Vagina (tissue), 2 donors: ENCODE measurements around the gene LATS1. TPM values are rescaled to one million over a fixed set of nuclear protein-coding genes. Genes with fewer than 3 reads are reported as not detected.
A peak's percentile ranks its signal among the peaks of the same experiment; 100 is the strongest.

Experiments
- DNase-seq, 2 donors: peaks; one replicate each; pipeline ENCODE4 v3.0.0-alpha.2; 2017; ENCODE audit errors: extremely low spot score in 2 of 2
- H3K27ac ChIP-seq: fragments of 200-600 bp; sonication (generic); one replicate; pipeline ENCODE4 v1.5.1; 2019
- H3K27me3 ChIP-seq: fragments of 200-600 bp; sonication (generic); one replicate; pipeline ENCODE4 v1.5.1; 2019
- H3K36me3 ChIP-seq, 2 donors: fragments of 200-600 bp; sonication (generic); one replicate each; pipeline ENCODE4 v1.5.1; 2017 to 2019
- H3K4me1 ChIP-seq: fragments of 200-600 bp; sonication (generic); one replicate; pipeline ENCODE4 v1.5.1; 2019
- H3K4me3 ChIP-seq, 2 donors: fragments of 200-600 bp; sonication (generic); 1 replicate in 1 of 2; 2 replicates in 1 of 2; pipeline ENCODE4 v1.5.1; 2016 to 2019
- H3K9me3 ChIP-seq: fragments of 200-600 bp; sonication (generic); one replicate; pipeline ENCODE4 v1.5.1; 2019
- POLR2A ChIP-seq, 2 donors: fragments of 450-650 bp; IDR thresholded peaks; one replicate each; pipeline ENCODE4 v1.6.1; 2017; ENCODE audit warnings: antibody characterized with exemption in 2 of 2, mild to moderate bottlenecking in 2 of 2, moderate library complexity in 2 of 2
- POLR2AphosphoS5 ChIP-seq, 2 donors: sonication (generic); formaldehyde crosslinking; IDR thresholded peaks; one replicate each; pipeline ENCODE4 v1.9.0; 2017; ENCODE audit warnings: antibody characterized with exemption in 2 of 2, mild to moderate bottlenecking in 2 of 2, low read depth in 1 of 2; ENCODE audit not compliant: insufficient read depth in 1 of 2
- intact Hi-C: fragments of 100-400 bp; cut with DNase I; formaldehyde crosslinking; loops from one replicate; pipeline ENCODE4 v1.15.1; 2023
- total RNA-seq: library from RNA; depleted of rRNA; stranded (reverse); fragments of >200 nt; gene quantifications from one replicate; pipeline ENCODE4 v1.2.3, GENCODE V29; 2016
- TF ChIP-seq, protein P1 (sequence below), 3 experiments: fragments of 450-650 bp in 2 of 3; fragments of 200-600 bp in 1 of 3; sonication (generic) in 1 of 3; IDR thresholded peaks; one replicate each; pipeline ENCODE4 v1.5.1; 2017 to 2019; ENCODE audit warnings: antibody characterized with exemption in 3 of 3, mild to moderate bottlenecking in 2 of 3, moderate library complexity in 2 of 3

LATS1 gene
- total RNA-seq, 1 donor from 2014 or later = 28.0 TPM

DNA sequence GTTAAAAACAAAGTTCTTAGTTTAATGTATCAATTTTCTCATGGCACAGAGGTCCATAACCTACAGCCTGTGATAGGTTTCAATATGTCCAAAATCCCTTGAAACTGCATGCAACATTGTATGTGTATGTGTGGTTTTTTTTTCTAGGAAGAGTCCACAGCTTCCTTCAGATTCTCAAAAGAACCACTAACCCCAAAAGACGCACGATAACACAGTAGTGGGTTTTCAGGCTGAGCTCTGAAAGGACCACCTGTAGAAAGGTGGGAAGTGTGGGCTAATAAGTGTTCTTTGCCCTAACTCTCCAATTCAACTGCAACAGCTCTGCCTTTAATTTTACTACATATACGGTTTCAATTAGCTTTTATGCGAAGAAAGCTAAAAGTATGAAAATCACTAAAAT, 57.9 kb downstream of the LATS1 start:
- no peaks in the 10 kb centered on the region for H3K27me3 ChIP-seq
- no peaks in the 10 kb centered on the region for H3K4me1 ChIP-seq
- H3K9me3 ChIP-seq = no peaks in the 10 kb centered on the region
- no peak overlapping the region for H3K27ac ChIP-seq
- peaks cover 0 to 45% of the 10 kb centered on the region in 2 donors for H3K36me3 ChIP-seq
- no peak for DNase-seq
- TF ChIP-seq POLR2AphosphoS5 (IDR thresholded peaks at IDR 0.05; ENCODE audit: insufficient read depth in 1 of 2, low read depth in 1 of 2) = no peak
- TF ChIP-seq, protein P1, sequence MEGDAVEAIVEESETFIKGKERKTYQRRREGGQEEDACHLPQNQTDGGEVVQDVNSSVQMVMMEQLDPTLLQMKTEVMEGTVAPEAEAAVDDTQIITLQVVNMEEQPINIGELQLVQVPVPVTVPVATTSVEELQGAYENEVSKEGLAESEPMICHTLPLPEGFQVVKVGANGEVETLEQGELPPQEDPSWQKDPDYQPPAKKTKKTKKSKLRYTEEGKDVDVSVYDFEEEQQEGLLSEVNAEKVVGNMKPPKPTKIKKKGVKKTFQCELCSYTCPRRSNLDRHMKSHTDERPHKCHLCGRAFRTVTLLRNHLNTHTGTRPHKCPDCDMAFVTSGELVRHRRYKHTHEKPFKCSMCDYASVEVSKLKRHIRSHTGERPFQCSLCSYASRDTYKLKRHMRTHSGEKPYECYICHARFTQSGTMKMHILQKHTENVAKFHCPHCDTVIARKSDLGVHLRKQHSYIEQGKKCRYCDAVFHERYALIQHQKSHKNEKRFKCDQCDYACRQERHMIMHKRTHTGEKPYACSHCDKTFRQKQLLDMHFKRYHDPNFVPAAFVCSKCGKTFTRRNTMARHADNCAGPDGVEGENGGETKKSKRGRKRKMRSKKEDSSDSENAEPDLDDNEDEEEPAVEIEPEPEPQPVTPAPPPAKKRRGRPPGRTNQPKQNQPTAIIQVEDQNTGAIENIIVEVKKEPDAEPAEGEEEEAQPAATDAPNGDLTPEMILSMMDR (IDR thresholded peaks at IDR 0.05) = no peak
- TF ChIP-seq POLR2A (IDR thresholded peaks at IDR 0.05) = no peak
- intact Hi-C loops = no loop called here
- H3K4me3 ChIP-seq = no peak overlapping the region

DNA sequence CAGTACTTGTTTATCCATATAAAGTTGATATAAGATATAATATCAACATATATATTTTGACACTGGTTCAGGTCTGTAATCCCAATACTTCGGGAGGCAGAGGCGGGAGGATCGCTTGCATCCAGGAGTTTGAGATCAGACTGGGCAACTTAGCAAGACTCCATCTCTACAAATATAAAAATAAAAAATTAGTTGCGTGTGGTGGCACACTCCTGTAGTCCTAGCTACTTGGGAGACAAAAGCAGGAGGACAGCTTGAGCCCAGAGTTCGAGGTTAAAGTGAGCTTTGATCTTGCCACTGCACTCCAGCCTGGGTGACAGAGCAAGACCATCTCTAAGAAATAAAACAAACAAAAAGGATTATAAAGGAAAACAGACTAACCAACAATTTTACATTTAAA, 60.5 kb downstream of the LATS1 start:
- no peaks in the 10 kb centered on the region for H3K9me3 ChIP-seq
- H3K36me3 ChIP-seq = peaks cover 0 to 31% of the 10 kb centered on the region in 2 donors
- intact Hi-C loops = no loop called here

DNA sequence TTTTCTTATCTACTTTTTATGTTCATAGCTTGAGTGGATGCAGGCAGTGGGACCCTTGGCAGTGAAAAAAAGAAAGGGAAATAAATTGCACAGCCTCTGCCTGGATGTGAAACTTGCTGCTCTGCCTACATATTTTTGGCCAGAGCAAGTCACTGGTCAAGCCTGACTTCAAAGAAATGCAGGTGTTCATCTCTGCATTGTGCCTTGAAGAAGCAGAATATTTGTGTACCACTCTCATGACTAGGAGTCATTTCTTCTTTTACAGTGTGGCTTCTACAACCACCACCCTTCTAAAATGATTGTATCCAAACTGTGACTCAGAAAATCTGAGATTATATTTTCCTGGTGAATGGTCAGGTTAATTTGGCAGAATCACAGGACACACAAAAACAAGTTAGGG, 66.8 kb downstream of the LATS1 start:
- no peak overlapping the region for H3K4me3 ChIP-seq
- H3K9me3 ChIP-seq = no peaks in the 10 kb centered on the region
- H3K4me1 ChIP-seq = no peaks in the 10 kb centered on the region
- H3K27me3 ChIP-seq = no peaks in the 10 kb centered on the region
- H3K27ac ChIP-seq = no peak overlapping the region
- TF ChIP-seq POLR2AphosphoS5 (IDR thresholded peaks at IDR 0.05; ENCODE audit: insufficient read depth in 1 of 2, low read depth in 1 of 2) (no peak), POLR2A (IDR thresholded peaks at IDR 0.05) (no peak)
- TF ChIP-seq, protein P1 (IDR thresholded peaks at IDR 0.05) = no peak
- intact Hi-C loops = no loop called here
- DNase-seq = no peak
- no peaks in the 10 kb centered on the region for H3K36me3 ChIP-seq

More for the DNA sequence above, 60.5 kb downstream of the LATS1 start:
- Histone ChIP-seq H3K27me3 (no peaks in the 10 kb centered on the region), H3K4me3 (no peak overlapping the region), H3K4me1 (no peaks in the 10 kb centered on the region), H3K27ac (no peak overlapping the region)
- TF ChIP-seq POLR2AphosphoS5 (IDR thresholded peaks at IDR 0.05; ENCODE audit: insufficient read depth in 1 of 2, low read depth in 1 of 2) = no peak
- TF ChIP-seq, protein P1 (IDR thresholded peaks at IDR 0.05) = no peak
- TF ChIP-seq POLR2A (IDR thresholded peaks at IDR 0.05) = no peak
- no peak for DNase-seq

DNA sequence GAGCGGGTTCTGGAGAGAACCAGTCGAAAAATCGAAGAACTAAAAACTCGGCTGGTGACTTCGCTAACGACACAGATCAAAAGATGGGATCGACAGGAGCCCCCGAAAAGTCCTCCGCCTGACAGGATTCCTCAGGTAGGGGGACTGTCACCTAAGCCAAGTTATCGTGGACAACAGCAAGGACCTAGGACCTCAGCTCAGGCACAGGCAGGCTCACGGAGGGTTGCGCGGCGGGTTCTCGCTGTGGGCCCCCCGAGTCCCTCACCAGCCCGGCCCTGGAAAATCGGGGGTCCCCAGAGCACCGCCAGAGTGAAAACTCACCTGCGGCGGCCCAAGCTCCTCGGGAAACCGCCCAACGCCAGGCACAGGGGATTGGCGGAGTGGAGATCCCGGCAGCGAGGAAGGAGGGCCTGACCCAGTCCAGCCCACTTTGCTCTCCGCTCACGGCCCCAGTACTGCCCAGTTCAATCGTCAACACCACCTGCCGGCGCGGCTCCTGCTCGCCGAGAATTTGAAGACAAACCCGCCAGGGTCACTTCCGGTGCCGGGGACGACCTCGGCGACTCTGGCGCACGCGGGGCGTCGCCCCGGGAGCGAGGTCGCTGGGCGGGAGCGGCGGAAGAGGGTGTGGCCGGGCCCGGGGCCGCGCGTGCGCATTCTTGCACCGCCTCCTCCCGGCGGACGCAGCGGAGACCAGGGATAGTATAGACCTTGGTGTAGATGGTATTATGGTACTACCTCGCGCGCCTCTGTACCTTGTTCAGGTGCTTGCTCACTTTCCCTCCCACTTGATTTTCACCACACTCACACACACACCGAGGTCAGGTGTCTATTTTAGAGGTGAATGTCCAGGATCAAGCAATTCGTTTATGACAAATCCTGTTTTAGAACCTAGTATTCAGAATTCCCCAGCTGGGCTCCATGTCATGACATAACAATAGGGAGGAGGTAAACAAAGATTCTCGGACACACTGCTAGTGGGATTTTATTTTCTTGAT, 69.5 kb downstream of the LATS1 start, which contains the start of gene KATNA1:
Gene KATNA1, minus strand, starts transcription at position 567 of the 998 bp plus-strand sequence. CDS start 10,167 bp downstream, outside the sequence.
- TF ChIP-seq, protein P1 (IDR thresholded peaks at IDR 0.05) = no peak
- peak; percentile 7 to 87 for TF ChIP-seq POLR2AphosphoS5 (IDR thresholded peaks at IDR 0.05; ENCODE audit: insufficient read depth in 1 of 2, low read depth in 1 of 2)
- TF ChIP-seq POLR2A (IDR thresholded peaks at IDR 0.05) = peak in 1 of 2 donors; percentile 44
- H3K4me3 ChIP-seq = peak within 1 kb of the TSS; percentile 83 to 91
- H3K27ac ChIP-seq = peak within 1 kb of the TSS; percentile 83
- H3K9me3 ChIP-seq = no peaks in the 10 kb centered on the region
- H3K36me3 ChIP-seq = no peaks in the 10 kb centered on the region
- no peaks in the 10 kb centered on the region for H3K27me3 ChIP-seq
- no peaks in the 10 kb centered on the region for H3K4me1 ChIP-seq
- intact Hi-C loops = no loop called here
- no peak for DNase-seq

DNA sequence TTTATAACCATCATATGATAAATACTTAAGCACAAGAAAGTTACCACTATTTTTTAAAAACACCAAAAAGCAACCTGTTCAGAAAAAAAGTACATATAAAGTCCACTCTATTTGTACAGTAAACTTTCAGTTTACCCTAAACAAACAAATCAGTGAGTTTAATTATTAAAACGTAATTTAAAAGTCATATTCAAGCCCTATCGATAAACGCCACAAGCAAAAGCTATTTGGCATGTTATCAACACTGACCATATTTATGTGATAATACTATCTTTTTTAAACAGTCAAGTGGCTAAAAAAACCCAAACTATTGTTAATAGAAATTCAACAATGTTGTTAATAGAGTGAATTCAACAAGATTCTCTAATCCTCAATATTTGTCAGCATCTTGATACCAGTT, 71.3 kb downstream of the LATS1 start:
- intact Hi-C loops = no loop called here
- no peak for DNase-seq
- TF ChIP-seq POLR2A (IDR thresholded peaks at IDR 0.05) (no peak), POLR2AphosphoS5 (IDR thresholded peaks at IDR 0.05; ENCODE audit: insufficient read depth in 1 of 2, low read depth in 1 of 2) (no peak)
- TF ChIP-seq, protein P1 (IDR thresholded peaks at IDR 0.05) = no peak
- H3K27me3 ChIP-seq = no peaks in the 10 kb centered on the region
- no peaks in the 10 kb centered on the region for H3K4me1 ChIP-seq
- H3K36me3 ChIP-seq = no peaks in the 10 kb centered on the region
- no peak overlapping the region for H3K27ac ChIP-seq
- H3K9me3 ChIP-seq = no peaks in the 10 kb centered on the region
- H3K4me3 ChIP-seq = peak overlapping the region in 1 of 2 donors; percentile 91
